Naive thymus-derived CD4-positive, alpha-beta T cell (primary cell): ENCODE measurements around the gene CTAGE15. TPM values are rescaled to one million over a fixed set of nuclear protein-coding genes. Genes with fewer than 3 reads are reported as not detected.
"Not testable (repeated sequence)": the region's sequence is repeated elsewhere in the genome, so short reads cannot be mapped to it uniquely, and the experiment has no call there.

Experiments
- ATAC-seq: fragments of 150-1000 bp; cut with Tn5 transposase; 2 replicates; pipeline ENCODE4 v1.10.0; 2021; ENCODE audit warnings: mild to moderate bottlenecking, moderate library complexity
- CTCF ChIA-PET: fragments of 350-600 bp; sonication (Branson Sonifier 250); formaldehyde crosslinking; loops from one replicate; lab custom pipeline; 2021; ENCODE audit warnings: antibody characterized with exemption; lab: Charles Lee
- POLR2A ChIA-PET: fragments of 350-600 bp; sonication (Branson Sonifier 250); formaldehyde crosslinking; loops from one replicate; lab custom pipeline; 2021; ENCODE audit warnings: antibody characterized with exemption, inconsistent platforms; lab: Charles Lee
- DNase-seq, 9 donors: peaks; one replicate each; pipeline versions ENCODE4 v3.0.0 to v3.0.0-alpha.2; 2020 to 2022; ENCODE audit warnings: mixed read lengths in 1 of 9
- H3K27ac ChIP-seq: one replicate; pipeline ENCODE4 v1.7.0; 2013; ENCODE audit warnings: mild to moderate bottlenecking, low read depth, low read length, moderate library complexity
- H3K27me3 ChIP-seq, 2 donors: one replicate each; pipeline ENCODE4 v1.7.0; 2013; ENCODE audit warnings: low read length in 2 of 2, mild to moderate bottlenecking in 2 of 2, moderate library complexity in 2 of 2; ENCODE audit not compliant: control insufficient read depth in 2 of 2, insufficient read depth in 2 of 2
- H3K36me3 ChIP-seq, 3 experiments: 1 replicate in 2 of 3; 2 replicates in 1 of 3; pipeline ENCODE4 v1.7.0; 2013; ENCODE audit warnings: low read length in 3 of 3, mild to moderate bottlenecking in 3 of 3, moderate library complexity in 1 of 3; ENCODE audit not compliant: insufficient read depth in 3 of 3, control insufficient read depth in 2 of 3
- H3K4me1 ChIP-seq, 2 donors: one replicate each; pipeline ENCODE4 v1.7.0; 2013; ENCODE audit warnings: low read length in 2 of 2, mild to moderate bottlenecking in 2 of 2, moderate library complexity in 1 of 2; ENCODE audit not compliant: control insufficient read depth in 2 of 2, insufficient read depth in 2 of 2
- H3K4me3 ChIP-seq: 2 replicates; pipeline ENCODE4 v1.7.0; 2013; ENCODE audit warnings: mild to moderate bottlenecking, low read length
- H3K9me3 ChIP-seq, 3 experiments: 1 replicate in 2 of 3; 2 replicates in 1 of 3; pipeline ENCODE4 v1.7.0; 2013; ENCODE audit warnings: low read length in 3 of 3; ENCODE audit not compliant: control insufficient read depth in 2 of 3
- H3K27ac Mint-ChIP-seq, 9 donors: one replicate each; pipeline ENCODE4 v1.8.0; 2020 to 2022; ENCODE audit warnings: mixed read lengths in 9 of 9, mild to moderate bottlenecking in 8 of 9, moderate library complexity in 5 of 9, inconsistent platforms in 2 of 9
- H3K27me3 Mint-ChIP-seq, 5 donors: one replicate each; pipeline ENCODE4 v1.8.0; 2021 to 2022; ENCODE audit warnings: mixed read lengths in 5 of 5, mild to moderate bottlenecking in 1 of 5
- H3K36me3 Mint-ChIP-seq, 5 donors: one replicate each; pipeline ENCODE4 v1.8.0; 2020 to 2022; ENCODE audit warnings: mixed read lengths in 5 of 5, mild to moderate bottlenecking in 3 of 5, inconsistent platforms in 1 of 5
- H3K4me1 Mint-ChIP-seq, 7 donors: one replicate each; pipeline ENCODE4 v1.8.0; 2020 to 2022; ENCODE audit warnings: mixed read lengths in 7 of 7, mild to moderate bottlenecking in 3 of 7, inconsistent platforms in 1 of 7
- H3K4me3 Mint-ChIP-seq, 10 donors: one replicate each; pipeline ENCODE4 v1.8.0; 2020 to 2022; ENCODE audit warnings: mild to moderate bottlenecking in 10 of 10, mixed read lengths in 10 of 10, moderate library complexity in 6 of 10, inconsistent platforms in 2 of 10
- H3K9me3 Mint-ChIP-seq, 11 donors: one replicate each; pipeline ENCODE4 v1.8.0; 2020 to 2022; ENCODE audit warnings: mixed read lengths in 11 of 11, mild to moderate bottlenecking in 4 of 11, inconsistent platforms in 1 of 11, moderate library complexity in 1 of 11
- intact Hi-C, 2 donors: fragments of 100-400 bp; cut with micrococcal nuclease; formaldehyde crosslinking; loops; one replicate each; pipeline ENCODE4 v1.15.1; 2023
- polyA plus RNA-seq, 2 donors: library from polyadenylated mRNA; unstranded; fragments of 300-500 nt; fragmentation: Illumina TruSeq; gene quantifications; one replicate each; pipeline ENCODE4 v1.2.3, GENCODE V29; 2021
- total RNA-seq, 6 experiments: library from RNA in 5 of 6; stranded (reverse) in 5 of 6; gene quantifications; 1 replicate in 5 of 6; 2 replicates in 1 of 6; pipeline ENCODE4 v1.2.3 and lab custom pipeline; 2021 to 2026

CTAGE15 gene
- total and polyA plus RNA-seq, 7 experiments from 2014 or later: 0.14 to 3.4 TPM; not detected in 5

DNA sequence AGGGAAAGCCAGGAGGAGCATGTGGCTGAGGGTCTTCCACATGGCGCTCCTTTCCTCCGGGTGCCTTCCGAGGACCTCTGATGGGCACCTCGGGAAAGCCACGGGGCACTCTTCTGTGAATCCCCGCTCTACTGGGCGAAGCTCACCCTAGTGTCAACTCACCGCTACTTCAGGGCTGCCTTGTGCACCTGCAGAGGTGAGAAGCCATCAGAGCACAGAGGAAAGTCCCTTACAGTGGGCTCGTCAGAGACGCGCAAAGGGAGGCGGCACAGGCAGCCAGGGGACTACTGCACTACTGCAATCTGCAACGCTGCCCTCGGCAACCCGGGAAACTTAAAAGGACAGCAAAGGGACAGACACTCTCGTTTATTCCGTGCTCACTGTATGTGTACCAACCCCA, 50.5 kb downstream of the CTAGE15 start:
- not testable (repeated sequence) for H3K36me3 ChIP-seq

More for the DNA sequence above, 50.5 kb downstream of the CTAGE15 start:
- H3K27ac Mint-ChIP-seq, H3K27ac ChIP-seq, POLR2A ChIA-PET, H3K27me3 Mint-ChIP-seq, DNase-seq, H3K4me1 Mint-ChIP-seq, H3K4me3 ChIP-seq, H3K36me3 Mint-ChIP-seq, H3K9me3 Mint-ChIP-seq, H3K27me3 ChIP-seq, H3K4me3 Mint-ChIP-seq, intact Hi-C loops, CTCF ChIA-PET, H3K4me1 ChIP-seq, H3K9me3 ChIP-seq: not testable (repeated sequence)
- peak; percentile 50 for ATAC-seq

Other genes starting within 250 kb of the CTAGE15 start
- gene FAM131B, start 209.1 kb upstream of the CTAGE15 start, total RNA-seq: 1 to 10 TPM in 1 of 5 experiments, under 1 TPM in 2, not detected in 2; 0.19 to 1.4 (median 0.53) TPM
- not detected for gene FAM131B, start 209.1 kb upstream of the CTAGE15 start, polyA plus RNA-seq
- gene ZYX, start 190.5 kb upstream of the CTAGE15 start, total RNA-seq: 100 to 1,000 TPM; 110 to 264 (median 124) TPM
- gene ZYX, start 190.5 kb upstream of the CTAGE15 start, polyA plus RNA-seq: 100 to 1,000 TPM in 1 of 2 donors, 10 to 100 TPM in 1; 54.2 to 101 TPM
- gene EPHA1, start 162.9 kb upstream of the CTAGE15 start, total RNA-seq: 10 to 100 TPM in 4 of 5 experiments, 1 to 10 TPM in 1; 4.1 to 63.1 (median 33.6) TPM
- 10 to 100 TPM; 10.9 to 41.4 TPM for gene EPHA1, start 162.9 kb upstream of the CTAGE15 start, polyA plus RNA-seq
- gene TAS2R60, start 128.3 kb upstream of the CTAGE15 start, total RNA-seq: 1 to 10 TPM in 4 of 5 experiments, not detected in 1; 1.4 to 2.5 (median 1.8) TPM
- gene TAS2R60, start 128.3 kb upstream of the CTAGE15 start, polyA plus RNA-seq: under 1 TPM in 1 of 2 donors, not detected in 1; 0.33 TPM
- gene TAS2R41, start 93.9 kb upstream of the CTAGE15 start, total RNA-seq: 1 to 10 TPM in 4 of 5 experiments, not detected in 1; 1.7 to 3.4 (median 2.0) TPM
- gene TAS2R41, start 93.9 kb upstream of the CTAGE15 start, polyA plus RNA-seq: not detected
- gene TCAF2, start 49.2 kb downstream of the CTAGE15 start, total RNA-seq: 10 to 100 TPM; 14.1 to 38.7 (median 20.3) TPM
- gene TCAF2, start 49.2 kb downstream of the CTAGE15 start, polyA plus RNA-seq: 10 to 100 TPM; 10.7 to 13.4 TPM
- gene CTAGE6, start 185.9 kb downstream of the CTAGE15 start, total RNA-seq: 1 to 10 TPM in 4 of 5 experiments, under 1 TPM in 1; 0.80 to 2.4 (median 1.8) TPM
- not detected for gene CTAGE6, start 185.9 kb downstream of the CTAGE15 start, polyA plus RNA-seq